Measurements from ENCODE around the gene HNRNPDL. TPM values are rescaled to one million over a fixed set of nuclear protein-coding genes. Genes with fewer than 3 reads are reported as not detected.
A peak's percentile ranks its signal among the peaks of the same experiment; 100 is the strongest.

HNRNPDL gene
- total RNA-seq, 1 donor from 2014 or later: 439 TPM

- intact Hi-C loops (cut with micrococcal nuclease): no loop called here
- POLR2A ChIA-PET: no interaction called here
Measured at GRCh38 chr4:82439088-82439487, 8.8 kb upstream of the HNRNPDL start.

GRCh38 chr4:82437285-82438005 lies 7.2 kb upstream of the HNRNPDL start:
- Mint-ChIP-seq H3K27me3 (no peaks in the 10 kb centered on the region), H3K27ac (peak overlapping the region; percentile 25), H3K4me3 (no peak overlapping the region), H3K4me1 (peaks cover 41% of the 10 kb centered on the region), H3K36me3 (ENCODE audit: low read depth) (peaks cover 43% of the 10 kb centered on the region), H3K9me3 (no peaks in the 10 kb centered on the region)
- no peak for DNase-seq
- intact Hi-C loops (cut with micrococcal nuclease): no loop called here
- ATAC-seq (ENCODE audit: low read depth): no peak
- ChIA-PET CTCF (no interaction called here), POLR2A (no interaction called here)
- no peak for TF ChIP-seq CTCF (IDR thresholded peaks at IDR 0.05)

More at GRCh38 chr4:82439088-82439487, 8.8 kb upstream of the HNRNPDL start:
- Mint-ChIP-seq H3K9me3 (no peaks in the 10 kb centered on the region), H3K27me3 (no peaks in the 10 kb centered on the region), H3K36me3 (ENCODE audit: low read depth) (peaks cover 36% of the 10 kb centered on the region), H3K4me3 (no peak overlapping the region), H3K4me1 (peaks cover 31% of the 10 kb centered on the region), H3K27ac (no peak overlapping the region)
- ATAC-seq (ENCODE audit: low read depth) (no peak), DNase-seq (no peak)
- no peak for TF ChIP-seq CTCF (IDR thresholded peaks at IDR 0.05)
- CTCF ChIA-PET: interaction anchor here (1.5 kb wide), 1 partner anchor 10 kb away, joined by 5 read pairs; the partner anchor contains the start of gene HNRNPDL

- intact Hi-C loops (cut with micrococcal nuclease): no loop called here
- Mint-ChIP-seq H3K4me3 (no peak overlapping the region), H3K36me3 (ENCODE audit: low read depth) (peaks cover 37% of the 10 kb centered on the region), H3K27me3 (no peaks in the 10 kb centered on the region), H3K4me1 (peaks cover 43% of the 10 kb centered on the region), H3K27ac (peak overlapping the region; percentile 25), H3K9me3 (no peaks in the 10 kb centered on the region)
- ChIA-PET CTCF (no interaction called here), POLR2A (no interaction called here)
- DNase-seq: no peak
- TF ChIP-seq CTCF (IDR thresholded peaks at IDR 0.05): no peak
- ATAC-seq (ENCODE audit: low read depth): no peak
Measured at GRCh38 chr4:82436780-82437179, 6.5 kb upstream of the HNRNPDL start.

- ATAC-seq (ENCODE audit: low read depth) (no peak), DNase-seq (no peak)
- TF ChIP-seq CTCF (IDR thresholded peaks at IDR 0.05): no peak
- ChIA-PET POLR2A (no interaction called here), CTCF (no interaction called here)
- Mint-ChIP-seq H3K36me3 (ENCODE audit: low read depth) (peaks cover 38% of the 10 kb centered on the region), H3K4me1 (peaks cover 44% of the 10 kb centered on the region), H3K4me3 (no peak overlapping the region), H3K9me3 (no peaks in the 10 kb centered on the region), H3K27me3 (no peaks in the 10 kb centered on the region), H3K27ac (no peak overlapping the region)
- intact Hi-C loops (cut with micrococcal nuclease): no loop called here
Measured at GRCh38 chr4:82436130-82436529, 5.9 kb upstream of the HNRNPDL start.

- POLR2A ChIA-PET: interaction anchor here (0.6 to 0.7 kb wide), 3 partner anchors 8 to 18 kb away, joined by 3 to 11 read pairs (median 3); no protein-coding TSS in a partner anchor
Measured at GRCh38 chr4:82434949-82435348, 4.7 kb upstream of the HNRNPDL start.

More at GRCh38 chr4:82434949-82435348, 4.7 kb upstream of the HNRNPDL start:
- Mint-ChIP-seq H3K27ac (no peak overlapping the region), H3K9me3 (no peaks in the 10 kb centered on the region), H3K4me3 (no peak overlapping the region), H3K36me3 (ENCODE audit: low read depth) (peaks cover 40% of the 10 kb centered on the region), H3K27me3 (no peaks in the 10 kb centered on the region), H3K4me1 (peaks cover 43% of the 10 kb centered on the region)
- intact Hi-C loops (cut with micrococcal nuclease): no loop called here
- ATAC-seq (ENCODE audit: low read depth) (no peak), DNase-seq (no peak)
- CTCF ChIA-PET: no interaction called here
- no peak for TF ChIP-seq CTCF (IDR thresholded peaks at IDR 0.05)

All from activated B cell treated with CpG ODN at 0.5 μM for 24 hours (primary cell).